H4 (cell line): Measurements from ENCODE around the gene RAB12. TPM values are rescaled to one million over a fixed set of nuclear protein-coding genes. Genes with fewer than 3 reads are reported as not detected.

Experiments used
- DNase-seq: peaks from one replicate; pipeline ENCODE4 v3.0.0-alpha.2; 2015; ENCODE audit warnings: low spot score
- total RNA-seq: library from RNA; depleted of rRNA; stranded (reverse); fragments of >200 nt; shearing (Covaris generic); gene quantifications from 2 replicates; pipeline ENCODE4 v1.2.3, GENCODE V29; 2014; rRNA removed

Gene RAB12
- total RNA-seq, 1 experiment from 2014 or later: 71.5 TPM

- DNase-seq: no peak
These were observed 76.1 kb downstream of the RAB12 start for GRCh38 chr18:8685141-8685913.

- no peak for DNase-seq
These were observed 76.6 kb downstream of the RAB12 start for GRCh38 chr18:8685914-8686216.

DNA sequence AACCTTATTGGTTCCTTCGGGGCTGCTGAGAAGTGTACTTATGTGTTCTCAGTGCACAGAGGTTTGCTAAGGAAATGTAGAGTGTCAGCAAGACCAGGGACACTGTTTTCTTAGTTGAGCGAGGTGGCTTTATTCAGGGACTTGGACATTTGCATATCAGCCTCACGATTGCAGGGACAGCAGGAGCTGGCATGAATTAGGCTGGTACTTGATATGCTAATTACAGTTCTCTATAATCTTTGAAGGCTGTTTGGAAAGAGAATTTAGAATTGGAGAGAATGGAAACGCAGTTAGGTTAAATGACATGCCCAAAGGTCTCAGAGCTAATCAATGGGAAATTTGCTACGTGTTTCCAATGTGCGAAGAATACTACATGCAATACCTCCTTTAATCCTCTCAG is 77.4 kb downstream of the RAB12 start:
- no peak for DNase-seq

DNA sequence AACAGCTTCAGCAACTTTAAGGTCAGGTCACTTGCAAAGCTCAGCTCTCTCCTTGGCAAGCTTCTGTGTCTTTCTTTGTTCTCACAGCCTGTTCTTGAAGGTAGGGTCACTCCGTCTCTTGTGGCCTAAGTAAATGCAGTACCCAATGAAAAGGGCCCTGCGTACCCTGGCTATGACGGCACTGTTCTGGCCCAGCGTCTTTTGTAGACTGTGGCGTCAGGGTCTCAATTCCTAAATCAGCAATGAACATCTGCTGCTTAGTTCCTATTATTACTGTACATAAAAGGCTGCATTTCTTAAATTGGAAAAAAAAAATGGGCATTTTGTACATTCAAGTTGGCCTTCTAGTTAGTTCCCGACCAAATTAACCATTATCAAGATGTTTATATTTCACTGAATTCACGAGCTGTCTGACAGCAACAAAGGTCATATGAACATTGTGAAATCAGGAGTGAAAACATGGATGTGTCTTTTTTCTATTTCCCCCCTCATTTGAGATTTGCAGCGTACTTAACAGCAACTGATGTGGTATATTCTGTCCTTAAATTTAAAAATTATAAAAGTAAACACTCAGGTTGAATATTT is 79.1 kb downstream of the RAB12 start:
- DNase-seq: no peak

DNA sequence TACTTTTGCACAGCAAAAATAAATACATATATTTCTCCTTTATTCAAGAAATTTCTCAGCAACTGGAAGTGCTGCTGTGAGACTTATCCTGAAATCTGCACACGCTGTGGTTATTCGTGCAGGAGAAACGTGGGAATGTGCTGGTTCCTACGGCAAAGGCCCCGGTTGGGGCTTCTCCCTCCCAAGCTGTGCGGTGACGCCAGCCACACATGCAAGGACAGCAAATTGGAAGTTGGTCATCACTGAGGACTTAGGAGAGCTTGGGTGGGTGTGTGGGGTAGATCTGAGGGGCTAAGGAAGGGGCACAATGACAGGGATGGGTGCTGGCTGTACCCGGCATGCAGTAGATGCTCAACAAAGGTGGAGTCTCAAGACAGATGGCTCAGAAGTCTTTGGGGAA is 79.6 kb downstream of the RAB12 start:
- DNase-seq: no peak

Other genes starting within 250 kb of the RAB12 start
- 5.7 and 11.1 TPM in 2 replicates for gene MTCL1, start 96.1 kb downstream of the RAB12 start, total RNA-seq